K562 (cell line): Measurements from ENCODE around the gene SH3RF1. TPM values are rescaled to one million over a fixed set of nuclear protein-coding genes. Genes with fewer than 3 reads are reported as not detected.

Experiments
- ATAC-seq: fragments of 200-7000 bp; cut with Tn5 transposase; 3 replicates; pipeline ENCODE4 v1.9.1; 2020; ENCODE audit warnings: moderate library complexity
- BruUV-seq: library from RNA; stranded (reverse); fragments of 400-500 nt; replicated peaks from 2 replicates; lab custom pipeline; 2021; lab: Mats Ljungman, UMichigan
- CTCF ChIA-PET: fragments of 300-600 bp; formaldehyde crosslinking; extraction: SDS; loops from one replicate; lab custom pipeline; 2021; ENCODE audit warnings: low intra/inter-chr PET ratio; lab: Yijun Ruan, JAX
- POLR2A ChIA-PET: fragments of 300-600, 350-650 bp; sonication (Branson Sonifier 250); formaldehyde crosslinking; extraction: SDS; loops from one replicate; lab custom pipeline; 2021; ENCODE audit warnings: antibody characterized with exemption, inconsistent platforms; lab: Yijun Ruan, JAX
- DNase-seq, 4 experiments: peaks; one replicate each; pipeline versions ENCODE4 v3.0.0 to v3.0.0-alpha.2; 2011 to 2018; ENCODE audit warnings: low spot score in 3 of 4, mixed read lengths in 3 of 4; ENCODE audit errors: extremely low read depth in 1 of 4
- FAIRE-seq: peaks from 2 replicates; lab custom pipeline; 2011; peaks lifted over from hg19 to GRCh38; lab: Jason Lieb, UNC
- H2AFZ ChIP-seq: 2 replicates; pipeline ENCODE4 v1.6.0; 2011; ENCODE audit warnings: low read depth, low read length, control low read depth, inconsistent platforms
- H3K27ac ChIP-seq: fragments of 200-600 bp; 3 replicates; pipeline ENCODE4 v1.8.0; 2011; ENCODE audit warnings: low read depth, mild to moderate bottlenecking, control low read depth, inconsistent platforms, low read length, moderate library complexity, mixed read lengths; ENCODE audit errors: extremely low read depth
- H3K27me3 ChIP-seq, 2 experiments: fragments of 300-600 bp in 1 of 2; 2 replicates in 1 of 2; 3 replicates in 1 of 2; pipeline versions ENCODE4 v1.6.0 to v1.8.0; 2011; ENCODE audit warnings: inconsistent platforms in 2 of 2, low read length in 2 of 2, mild to moderate bottlenecking in 1 of 2, mixed read lengths in 1 of 2, moderate library complexity in 1 of 2; ENCODE audit not compliant: control insufficient read depth in 2 of 2, insufficient read depth in 2 of 2
- H3K36me3 ChIP-seq: fragments of 300-600 bp; 3 replicates; pipeline ENCODE4 v1.8.0; 2011; ENCODE audit warnings: mild to moderate bottlenecking, low read length, inconsistent platforms; ENCODE audit not compliant: control insufficient read depth, insufficient read depth
- H3K4me1 ChIP-seq, 2 experiments: fragments of 200-600 bp in 1 of 2; replicated peaks in 1 of 2; 2 replicates in 1 of 2; 3 replicates in 1 of 2; pipeline versions ENCODE4 v1.5.1 to v1.8.0; 2011; ENCODE audit warnings: inconsistent platforms in 2 of 2, low read length in 2 of 2, mild to moderate bottlenecking in 1 of 2, mixed read lengths in 1 of 2, moderate library complexity in 1 of 2; ENCODE audit not compliant: control insufficient read depth in 2 of 2, insufficient read depth in 2 of 2
- H3K4me2 ChIP-seq: 2 replicates; pipeline ENCODE4 v1.6.1; 2011; ENCODE audit warnings: low read length, control low read depth, inconsistent platforms, mixed read lengths; ENCODE audit not compliant: insufficient read depth
- H3K4me3 ChIP-seq: fragments of 200-600 bp; sonication (generic), shearing (Covaris generic); 2 replicates; pipeline ENCODE4 v1.5.1; 2016; ENCODE audit warnings: control low read depth, inconsistent platforms
- H3K79me2 ChIP-seq: fragments of 200-600 bp; 3 replicates; pipeline ENCODE4 v1.8.0; 2011; ENCODE audit warnings: low read length, inconsistent platforms; ENCODE audit not compliant: control insufficient read depth, insufficient read depth
- H3K9ac ChIP-seq, 2 experiments: 2 replicates each; pipeline versions ENCODE4 v1.6.0 to v1.6.1; 2011; ENCODE audit warnings: low read depth in 2 of 2, low read length in 2 of 2, control low read depth in 1 of 2, inconsistent platforms in 1 of 2, mild to moderate bottlenecking in 1 of 2, mixed read lengths in 1 of 2; ENCODE audit not compliant: insufficient read depth in 1 of 2
- H3K9me1 ChIP-seq: one replicate; pipeline ENCODE4 v1.6.0; 2011; ENCODE audit warnings: inconsistent platforms, mild to moderate bottlenecking, low read length, moderate library complexity; ENCODE audit not compliant: control insufficient read depth, insufficient read depth
- H3K9me3 ChIP-seq: replicated peaks from 2 replicates; pipeline ENCODE4 v1.5.1; 2011; ENCODE audit warnings: low read depth, low read length, inconsistent platforms; ENCODE audit not compliant: control insufficient read depth, insufficient read depth
- H4K20me1 ChIP-seq: replicated peaks from 2 replicates; pipeline ENCODE4 v1.6.1; 2011; ENCODE audit warnings: low read length, inconsistent platforms, mixed read lengths; ENCODE audit not compliant: control insufficient read depth, insufficient read depth
- BCL6 ChIP-seq: fragments of 250-450 bp; sonication (Bioruptor Pico); IDR thresholded peaks from 2 replicates; pipeline ENCODE4 v1.4.0; 2020
- ELF4 ChIP-seq: fragments of 450-650 bp; formaldehyde crosslinking; IDR thresholded peaks from 2 replicates; pipeline ENCODE4 v1.4.0; 2022; ENCODE audit warnings: missing genetic modification characterization
- GABPA ChIP-seq: fragments of 200-800 bp; sonication (Bioruptor generic); conservative IDR thresholded peaks from 2 replicates; pipeline ENCODE4 v1.6.1; 2016; ENCODE audit warnings: low read depth, missing genetic modification characterization, missing compliant biosample characterization
- HDAC1 ChIP-seq, 2 experiments: fragments of 450-650 bp; IDR thresholded peaks; 2 replicates each; pipeline ENCODE4 v1.6.1; 2016 to 2017; ENCODE audit warnings: inconsistent platforms in 1 of 2, mild to moderate bottlenecking in 1 of 2, moderate library complexity in 1 of 2
- HDAC6 ChIP-seq: IDR thresholded peaks from 2 replicates; pipeline ENCODE4 v1.6.1; 2012; ENCODE audit warnings: low read depth, mild to moderate bottlenecking, control low read depth, inconsistent platforms, low read length, moderate library complexity
- NFE2 ChIP-seq: IDR thresholded peaks from 2 replicates; pipeline ENCODE4 v1.6.1; 2014; ENCODE audit warnings: antibody characterized with exemption, low read depth
- PBX2 ChIP-seq, 2 experiments: IDR thresholded peaks in 1 of 2; conservative IDR thresholded peaks in 1 of 2; 2 replicates each; pipeline ENCODE4 v1.6.1; 2016; ENCODE audit warnings: low read depth in 2 of 2, mild to moderate bottlenecking in 1 of 2, missing compliant biosample characterization in 1 of 2, missing genetic modification characterization in 1 of 2, moderate library complexity in 1 of 2
- PKNOX1 ChIP-seq: fragments of 450-650 bp; IDR thresholded peaks from 2 replicates; pipeline ENCODE4 v1.6.1; 2016
- RFX7 ChIP-seq: fragments of 250-450 bp; sonication (Bioruptor Pico); IDR thresholded peaks from 2 replicates; pipeline ENCODE4 v1.5.1; 2021; ENCODE audit warnings: mild to moderate bottlenecking
- SMAD1 ChIP-seq: fragments of 150-350 bp; IDR thresholded peaks from 2 replicates; pipeline ENCODE4 v1.6.1; 2014; ENCODE audit warnings: low read length, low read depth; ENCODE audit not compliant: partially characterized antibody
- ZBTB33 ChIP-seq: sonication (generic); formaldehyde crosslinking; IDR thresholded peaks from 2 replicates; pipeline ENCODE4 v1.8.1; 2023; ENCODE audit warnings: mild to moderate bottlenecking, missing genetic modification reagents
- ZNF778 ChIP-seq: fragments of 450-650 bp; formaldehyde crosslinking; IDR thresholded peaks from 2 replicates; pipeline ENCODE4 v1.4.0; 2020; ENCODE audit warnings: mild to moderate bottlenecking, moderate library complexity
- WGBS: fragments of 100-300 bp; shearing (Covaris generic); methylation state at CpG from one replicate; pipeline ENCODE4 v1.1.6; 2016; ENCODE audit warnings: low coverage, mixed read lengths; ENCODE audit not compliant: insufficient coverage; ENCODE audit errors: missing lambda C conversion rate; 5-methylcytosine and 5-hydroxymethylcytosine counted together
- in situ Hi-C: fragments of 300-500 bp; cut with MboI; formaldehyde crosslinking; loops from 4 replicates; pipeline ENCODE4 v1.15.0; 2018; ENCODE audit warnings: inconsistent platforms, mixed read lengths
- intact Hi-C: fragments of 100-400 bp; cut with micrococcal nuclease; formaldehyde crosslinking; loops from 2 replicates; pipeline ENCODE4 v1.14.2; 2022
- polyA plus RNA-seq, 8 experiments: library from polyadenylated mRNA; depleted of rRNA in 4 of 8; stranded (reverse) in 5 of 8; unstranded in 3 of 8; fragments of >200 nt; fragmentation: Nextera tagmentation in 2 of 8; fragmentation: Illumina TruSeq in 1 of 8; extraction: Ambion mirVana in 2 of 8; extraction: Trizol in 1 of 8; gene quantifications; 2 replicates each; pipeline versions ENCODE4 v1.2.1 to v1.2.3, GENCODE V29; 2011 to 2014; ENCODE audit warnings: inconsistent platforms in 1 of 8, missing spikeins in 1 of 8
- total RNA-seq, 7 experiments: library from RNA; depleted of rRNA in 6 of 7; stranded (reverse); fragments of >200 nt in 6 of 7; fragmentation: Illumina TruSeq in 2 of 7; extraction: Trizol in 2 of 7; gene quantifications; 2 replicates each; pipeline versions ENCODE4 v1.2.1 to v1.2.3, GENCODE V29; 2011 to 2021; ENCODE audit warnings: low replicate concordance in 1 of 7
- TF ChIP-seq, protein P1 (sequence below): sonication (generic); formaldehyde crosslinking; IDR thresholded peaks from 2 replicates; pipeline ENCODE4 v1.4.0; 2020; ENCODE audit warnings: mild to moderate bottlenecking, missing genetic modification reagents

The SH3RF1 gene
- total and polyA plus RNA-seq, 9 of the 15 experiments (the other 6 are each of a cell fraction or from before 2014, with no cell fraction given) = 0.04 to 0.16 (median 0.11) TPM; not detected in 6

- TF ChIP-seq SMAD1 = no peak
- no peak for TF ChIP-seq HDAC6
- no peak for TF ChIP-seq ZNF778 (CRISPR knock-in tag)
- TF ChIP-seq BCL6 (CRISPR knock-in tag) = no peak
These were observed 199.0 kb downstream of the SH3RF1 start (continued) for GRCh38 chr4:169071747-169072146.

- no TSS peak for BruUV-seq
- Histone ChIP-seq H4K20me1 (no peaks in the 10 kb centered on the region), H3K4me3 (no peak overlapping the region), H3K9me3 (no peaks in the 10 kb centered on the region), H3K4me1 (no peaks in the 10 kb centered on the region; a peak in 1 of 5 replicates), H3K36me3 (no peaks in the 10 kb centered on the region), H3K4me2 (no peak overlapping the region), H3K27me3 (peaks cover 14 to 37% of the 10 kb centered on the region in 2 experiments; a peak in 4 of 5 replicates), H3K27ac (no peak overlapping the region), H3K9me1 (no peaks in the 10 kb centered on the region), H3K79me2 (no peaks in the 10 kb centered on the region), H2AFZ (no peak overlapping the region), H3K9ac (no peak overlapping the region)
- in situ Hi-C loops = no loop called here
- DNase-seq (peak in 1 of 4 experiments; percentile 7), ATAC-seq (peak; percentile 61), FAIRE-seq (no peak)
- CTCF ChIA-PET = no interaction called here
- intact Hi-C loops = no loop called here
- POLR2A ChIA-PET = no interaction called here
- WGBS = 3% methylated on average over 5 of the region's 5 CpGs
- TF ChIP-seq NFE2 = 0 out of 2 replicates have a peak, but pooled peaks have one; percentile 7
- peak; percentile 96 for TF ChIP-seq PKNOX1
- TF ChIP-seq ELF4 (CRISPR knock-in tag) = no peak
- TF ChIP-seq RFX7 = no peak
- TF ChIP-seq ZBTB33 (CRISPR knock-in tag) = no peak
- TF ChIP-seq GABPA (tag) = peak; percentile 43; the same call in 1 of the 2 replicates
- TF ChIP-seq, protein P1, sequence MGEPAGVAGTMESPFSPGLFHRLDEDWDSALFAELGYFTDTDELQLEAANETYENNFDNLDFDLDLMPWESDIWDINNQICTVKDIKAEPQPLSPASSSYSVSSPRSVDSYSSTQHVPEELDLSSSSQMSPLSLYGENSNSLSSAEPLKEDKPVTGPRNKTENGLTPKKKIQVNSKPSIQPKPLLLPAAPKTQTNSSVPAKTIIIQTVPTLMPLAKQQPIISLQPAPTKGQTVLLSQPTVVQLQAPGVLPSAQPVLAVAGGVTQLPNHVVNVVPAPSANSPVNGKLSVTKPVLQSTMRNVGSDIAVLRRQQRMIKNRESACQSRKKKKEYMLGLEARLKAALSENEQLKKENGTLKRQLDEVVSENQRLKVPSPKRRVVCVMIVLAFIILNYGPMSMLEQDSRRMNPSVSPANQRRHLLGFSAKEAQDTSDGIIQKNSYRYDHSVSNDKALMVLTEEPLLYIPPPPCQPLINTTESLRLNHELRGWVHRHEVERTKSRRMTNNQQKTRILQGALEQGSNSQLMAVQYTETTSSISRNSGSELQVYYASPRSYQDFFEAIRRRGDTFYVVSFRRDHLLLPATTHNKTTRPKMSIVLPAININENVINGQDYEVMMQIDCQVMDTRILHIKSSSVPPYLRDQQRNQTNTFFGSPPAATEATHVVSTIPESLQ = no peak
- TF ChIP-seq HDAC1 (IDR thresholded peaks at IDR 0.05) = no peak
- peak; percentile 34; the same call in 1 of the 2 replicates for TF ChIP-seq PBX2 (CRISPR knock-in tag; IDR thresholded peaks at IDR 0.05; ENCODE audit: low read depth)
- peak; percentile 68; the same call in 1 of the 2 replicates for TF ChIP-seq PBX2 (tag; conservative IDR thresholded peaks at IDR 0.05; ENCODE audit: low read depth)
These were observed 199.9 kb downstream of the SH3RF1 start for GRCh38 chr4:169070895-169071218.
